OCI-LY1 (cell line): ENCODE data around the gene GAS6.

ENCODE experiments used
- EZH2 ChIP-seq: fragments of 200-600 bp; sonication (generic), shearing (Covaris generic); IDR thresholded peaks from 2 replicates; pipeline ENCODE4 v1.8.0; 2017; ENCODE audit warnings: borderline replicate concordance, mixed run types, mild to moderate bottlenecking, antibody characterized with exemption, low read length, moderate library complexity, mixed read lengths
- TF ChIP-seq, protein P1 (sequence below): fragments of 200-600 bp; sonication (generic), shearing (Covaris generic); IDR thresholded peaks from 2 replicates; pipeline ENCODE4 v1.5.1; 2017; ENCODE audit warnings: mild to moderate bottlenecking, antibody characterized with exemption, low read length, moderate library complexity, mixed read lengths

DNA sequence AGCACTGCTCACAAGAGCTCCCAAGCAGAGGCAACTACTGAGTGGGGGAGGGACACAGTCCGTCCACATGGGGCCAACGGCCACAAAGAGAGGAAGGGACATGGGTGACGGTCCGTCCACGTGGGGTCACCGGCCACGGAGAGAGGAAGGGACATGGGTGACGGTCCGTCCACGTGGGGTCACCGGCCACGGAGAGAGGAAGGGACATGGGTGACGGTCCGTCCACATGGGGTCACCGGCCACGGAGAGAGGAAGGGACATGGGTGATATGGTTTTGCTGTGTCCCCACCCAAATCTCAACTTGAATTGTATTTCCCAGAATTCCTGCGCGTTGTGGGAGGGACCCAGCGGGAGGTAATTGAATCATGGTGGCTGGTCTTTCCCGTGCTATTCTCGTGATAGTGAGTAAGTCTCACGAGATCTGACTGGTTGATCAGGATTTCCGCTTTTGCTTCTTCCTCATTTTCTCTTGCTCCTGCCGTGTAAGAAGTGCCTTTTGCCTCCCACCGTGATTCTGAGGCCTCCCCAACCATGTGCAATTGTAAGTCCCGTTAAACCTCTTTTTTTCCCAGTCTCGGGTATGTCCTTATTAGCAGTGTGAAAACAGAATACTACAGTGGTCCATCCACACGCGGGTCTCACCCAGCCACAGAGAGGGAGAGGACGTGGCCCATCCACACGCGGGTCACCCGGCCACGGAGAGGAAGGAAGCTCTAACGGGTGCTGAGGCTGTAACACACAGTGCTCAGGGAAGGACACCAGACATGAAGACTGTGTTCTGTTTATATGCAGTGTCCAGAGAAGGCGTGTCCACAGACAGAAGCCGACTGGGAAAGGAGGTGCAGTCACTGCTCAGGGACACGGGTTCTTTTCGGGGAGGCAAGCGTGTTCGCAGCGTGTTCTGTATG is 48.5 kb downstream of the GAS6 start:
- TF ChIP-seq, protein P1, sequence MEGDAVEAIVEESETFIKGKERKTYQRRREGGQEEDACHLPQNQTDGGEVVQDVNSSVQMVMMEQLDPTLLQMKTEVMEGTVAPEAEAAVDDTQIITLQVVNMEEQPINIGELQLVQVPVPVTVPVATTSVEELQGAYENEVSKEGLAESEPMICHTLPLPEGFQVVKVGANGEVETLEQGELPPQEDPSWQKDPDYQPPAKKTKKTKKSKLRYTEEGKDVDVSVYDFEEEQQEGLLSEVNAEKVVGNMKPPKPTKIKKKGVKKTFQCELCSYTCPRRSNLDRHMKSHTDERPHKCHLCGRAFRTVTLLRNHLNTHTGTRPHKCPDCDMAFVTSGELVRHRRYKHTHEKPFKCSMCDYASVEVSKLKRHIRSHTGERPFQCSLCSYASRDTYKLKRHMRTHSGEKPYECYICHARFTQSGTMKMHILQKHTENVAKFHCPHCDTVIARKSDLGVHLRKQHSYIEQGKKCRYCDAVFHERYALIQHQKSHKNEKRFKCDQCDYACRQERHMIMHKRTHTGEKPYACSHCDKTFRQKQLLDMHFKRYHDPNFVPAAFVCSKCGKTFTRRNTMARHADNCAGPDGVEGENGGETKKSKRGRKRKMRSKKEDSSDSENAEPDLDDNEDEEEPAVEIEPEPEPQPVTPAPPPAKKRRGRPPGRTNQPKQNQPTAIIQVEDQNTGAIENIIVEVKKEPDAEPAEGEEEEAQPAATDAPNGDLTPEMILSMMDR, result no peak
- TF ChIP-seq EZH2, result no peak
